Effector memory CD4-positive, alpha-beta T cell (primary cell): ENCODE measurements around the gene CARHSP1.

ENCODE experiments used
- DNase-seq, 3 donors: peaks; one replicate each; pipeline ENCODE4 v3.0.0-alpha.2; 2020
- H3K27ac ChIP-seq: 2 replicates; pipeline ENCODE4 v1.7.0; 2013; ENCODE audit warnings: mild to moderate bottlenecking, low read length, moderate library complexity; ENCODE audit not compliant: insufficient read depth, poor library complexity, severe bottlenecking
- H3K27me3 ChIP-seq: replicated peaks from 2 replicates; pipeline ENCODE4 v1.7.0; 2013; ENCODE audit warnings: mild to moderate bottlenecking, low read length; ENCODE audit not compliant: insufficient read depth, control insufficient read depth, poor library complexity, severe bottlenecking
- H3K36me3 ChIP-seq: 2 replicates; pipeline ENCODE4 v1.7.0; 2013; ENCODE audit warnings: mild to moderate bottlenecking, low read length, moderate library complexity; ENCODE audit not compliant: control insufficient read depth, insufficient read depth
- H3K4me1 ChIP-seq: 2 replicates; pipeline ENCODE4 v1.7.0; 2013; ENCODE audit warnings: low read length, mild to moderate bottlenecking; ENCODE audit not compliant: control insufficient read depth, insufficient read depth, poor library complexity, severe bottlenecking
- H3K4me3 ChIP-seq: 2 replicates; pipeline ENCODE4 v1.7.0; 2013; ENCODE audit warnings: low read length, low read depth, mild to moderate bottlenecking; ENCODE audit not compliant: insufficient read depth, poor library complexity, severe bottlenecking
- H3K9me3 ChIP-seq: 2 replicates; pipeline ENCODE4 v1.7.0; 2013; ENCODE audit warnings: mild to moderate bottlenecking, low read length, moderate library complexity; ENCODE audit not compliant: control insufficient read depth

CARHSP1 gene

DNA sequence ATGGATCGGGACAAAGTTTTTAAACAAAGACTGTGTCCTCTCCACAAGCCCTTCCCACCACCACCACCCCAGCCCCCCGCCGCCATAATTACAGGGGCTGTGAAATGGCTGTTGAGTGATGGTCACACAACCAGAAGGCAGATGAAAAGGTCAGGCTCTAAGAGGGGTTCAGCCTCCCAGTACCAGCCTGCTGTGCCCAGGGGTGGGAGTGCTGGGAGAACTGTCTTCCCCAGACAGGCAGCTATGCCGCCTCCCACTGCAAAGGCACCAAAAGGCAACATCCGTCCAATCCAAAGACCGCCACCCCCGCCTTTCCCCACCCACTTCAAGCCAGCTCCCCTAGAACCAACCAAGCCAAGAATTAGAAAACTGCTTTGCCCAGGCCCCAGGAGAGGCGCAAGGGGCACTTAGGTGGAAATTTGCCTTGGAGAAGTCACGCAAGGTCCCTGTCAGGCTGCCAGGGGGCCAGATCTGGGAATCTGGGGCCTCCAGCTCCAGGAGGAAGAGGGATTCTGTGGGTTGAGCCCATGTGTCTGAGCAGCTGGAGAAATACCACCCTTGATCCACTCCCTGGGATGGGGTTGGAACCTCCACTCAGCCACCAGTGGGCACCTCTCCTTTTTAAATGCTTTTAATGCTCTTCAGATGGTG, 14.4 kb downstream of the CARHSP1 start:
- no peak for DNase-seq
- Histone ChIP-seq H3K27ac (no peak overlapping the region), H3K27me3 (no peaks in the 10 kb centered on the region), H3K4me3 (no peak overlapping the region), H3K4me1 (peaks cover 10% of the 10 kb centered on the region), H3K9me3 (no peaks in the 10 kb centered on the region), H3K36me3 (peaks cover 37% of the 10 kb centered on the region)

DNA sequence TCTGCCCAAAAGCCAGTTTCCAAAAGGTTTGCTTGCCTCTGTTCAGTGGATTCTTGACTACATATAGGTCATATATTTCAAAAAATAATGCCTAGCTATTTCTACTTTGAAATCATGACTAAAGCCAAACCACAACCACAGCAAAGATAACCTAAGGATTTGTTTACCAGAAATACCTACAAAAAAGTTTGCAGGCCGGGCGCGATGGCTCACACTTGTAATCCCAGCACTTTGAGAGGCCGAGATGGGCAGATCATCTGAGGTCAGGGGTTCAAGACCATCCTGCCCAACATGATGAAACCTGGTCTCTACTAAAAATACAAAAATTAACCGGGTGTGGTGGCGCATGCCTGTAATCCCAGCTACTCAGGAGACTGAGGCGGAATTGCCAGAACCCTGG, 15.2 kb downstream of the CARHSP1 start:
- Histone ChIP-seq H3K27me3 (no peaks in the 10 kb centered on the region), H3K36me3 (peaks cover 41% of the 10 kb centered on the region), H3K27ac (no peak overlapping the region), H3K4me3 (no peak overlapping the region), H3K4me1 (peaks cover 10% of the 10 kb centered on the region), H3K9me3 (no peaks in the 10 kb centered on the region)
- DNase-seq: no peak

DNA sequence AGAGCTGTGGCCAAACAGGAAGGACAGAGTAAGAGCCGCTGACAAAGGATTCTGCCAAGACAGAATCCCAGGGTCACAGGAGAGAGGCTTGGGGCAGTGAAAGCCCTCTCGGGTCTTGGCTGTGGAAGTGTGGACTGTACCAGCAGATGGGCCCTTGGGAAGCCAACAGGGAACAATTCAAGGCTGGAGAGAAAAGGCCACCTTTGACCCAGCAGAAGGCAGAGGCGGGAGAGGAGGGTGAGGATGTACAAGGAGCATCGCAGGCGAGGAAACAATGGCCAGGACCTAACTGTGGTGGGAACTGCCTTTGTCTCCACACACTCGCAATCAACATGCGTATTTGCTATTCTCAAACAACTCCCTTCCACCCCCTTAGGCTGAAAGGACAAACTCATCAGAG, 15.7 kb downstream of the CARHSP1 start:
- H3K4me1 ChIP-seq: peaks cover 10% of the 10 kb centered on the region
- H3K27me3 ChIP-seq: no peaks in the 10 kb centered on the region
- H3K9me3 ChIP-seq: no peaks in the 10 kb centered on the region
- DNase-seq: no peak
- H3K27ac ChIP-seq: no peak overlapping the region
- peaks cover 42% of the 10 kb centered on the region for H3K36me3 ChIP-seq
- no peak overlapping the region for H3K4me3 ChIP-seq

DNA sequence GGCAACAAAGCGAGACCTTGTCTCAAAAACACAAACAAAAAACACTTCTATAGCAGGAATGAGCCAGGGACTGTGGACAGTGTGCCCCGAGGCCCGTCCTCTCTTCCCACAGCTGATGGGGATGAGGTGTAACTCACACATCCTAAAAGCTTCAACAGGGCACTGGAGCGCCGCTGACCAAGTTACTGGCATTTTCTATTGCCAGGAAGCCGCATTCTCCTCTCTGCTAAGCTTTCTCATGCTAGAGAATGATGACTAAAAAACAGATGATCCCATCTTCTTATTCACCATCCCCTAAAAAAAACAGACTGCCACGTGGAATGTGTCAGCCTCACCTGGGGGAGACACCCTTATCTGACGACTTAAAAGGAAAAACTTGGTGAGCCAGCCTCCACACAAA, 16.3 kb downstream of the CARHSP1 start:
- Histone ChIP-seq H3K9me3 (no peaks in the 10 kb centered on the region), H3K4me1 (peaks cover 10% of the 10 kb centered on the region), H3K27me3 (no peaks in the 10 kb centered on the region), H3K4me3 (no peak overlapping the region), H3K36me3 (peaks cover 45% of the 10 kb centered on the region), H3K27ac (no peak overlapping the region)
- DNase-seq: no peak

DNA sequence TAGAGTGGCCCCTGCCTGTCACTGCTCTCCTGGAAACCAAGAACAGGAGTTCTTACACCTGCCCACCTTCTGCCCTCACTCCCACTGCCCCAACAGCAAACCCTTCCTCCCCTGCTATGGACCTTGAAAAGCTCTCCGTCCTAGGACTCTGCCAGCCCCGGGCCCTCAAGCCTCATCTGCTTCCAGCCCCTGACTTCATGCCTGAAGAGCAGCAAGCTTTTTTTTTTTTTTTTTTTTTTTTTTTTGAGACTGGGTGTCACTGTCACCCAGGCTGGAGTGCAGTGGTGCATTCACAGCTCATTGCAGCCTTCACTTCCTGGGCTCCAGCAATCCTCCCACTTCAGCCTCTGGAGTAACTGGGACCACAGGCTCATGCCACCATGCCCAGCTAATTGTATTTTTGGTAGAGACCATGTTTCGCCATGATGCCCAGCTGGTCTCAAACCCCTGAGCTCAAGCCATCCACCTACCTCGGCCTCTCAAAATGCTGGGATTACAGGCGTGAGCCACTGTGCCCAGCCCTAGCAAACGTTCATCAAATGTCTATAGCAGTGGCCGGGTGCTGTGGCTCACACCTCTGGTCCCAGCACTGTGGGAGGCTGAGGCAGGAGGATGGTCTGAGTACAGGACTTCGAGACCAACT, 16.9 kb downstream of the CARHSP1 start:
- H3K4me3 ChIP-seq: no peak overlapping the region
- H3K9me3 ChIP-seq: no peaks in the 10 kb centered on the region
- DNase-seq: no peak
- H3K27me3 ChIP-seq: no peaks in the 10 kb centered on the region
- no peak overlapping the region for H3K27ac ChIP-seq
- H3K36me3 ChIP-seq: peaks cover 45% of the 10 kb centered on the region
- peaks cover 9% of the 10 kb centered on the region for H3K4me1 ChIP-seq

DNA sequence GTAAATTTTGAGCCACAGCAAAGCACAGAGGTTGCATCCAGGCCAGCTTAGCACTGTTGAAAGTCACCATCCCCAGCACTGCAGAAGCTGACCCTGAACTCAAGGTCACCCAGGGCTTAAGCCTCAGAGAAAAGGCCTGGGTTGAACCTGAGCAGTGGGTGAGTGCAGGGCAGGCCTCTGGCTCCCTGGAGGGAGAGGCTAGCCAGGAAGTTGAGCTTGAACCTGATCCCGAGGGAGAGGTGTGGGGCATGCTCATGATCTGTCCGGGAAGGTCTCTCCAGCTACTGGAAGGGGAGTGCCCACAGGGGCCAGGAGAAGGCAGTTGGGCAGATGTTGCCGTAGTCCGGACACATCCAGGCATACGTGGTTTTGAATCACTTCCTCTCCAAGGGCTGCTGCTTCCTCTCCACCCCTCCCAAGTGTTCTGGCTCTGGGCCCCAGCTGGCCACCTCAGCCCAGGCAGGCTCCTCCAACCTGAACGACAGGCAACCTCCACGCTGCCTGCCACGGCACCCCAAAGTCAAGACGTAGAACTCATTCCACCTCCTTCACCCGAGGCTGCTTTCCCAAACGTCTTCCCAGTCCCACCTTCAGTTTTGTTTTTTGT, 18.4 kb downstream of the CARHSP1 start:
- Histone ChIP-seq H3K27me3 (no peaks in the 10 kb centered on the region), H3K4me1 (no peaks in the 10 kb centered on the region), H3K4me3 (no peak overlapping the region), H3K9me3 (no peaks in the 10 kb centered on the region), H3K36me3 (peaks cover 38% of the 10 kb centered on the region), H3K27ac (no peak overlapping the region)
- no peak for DNase-seq

DNA sequence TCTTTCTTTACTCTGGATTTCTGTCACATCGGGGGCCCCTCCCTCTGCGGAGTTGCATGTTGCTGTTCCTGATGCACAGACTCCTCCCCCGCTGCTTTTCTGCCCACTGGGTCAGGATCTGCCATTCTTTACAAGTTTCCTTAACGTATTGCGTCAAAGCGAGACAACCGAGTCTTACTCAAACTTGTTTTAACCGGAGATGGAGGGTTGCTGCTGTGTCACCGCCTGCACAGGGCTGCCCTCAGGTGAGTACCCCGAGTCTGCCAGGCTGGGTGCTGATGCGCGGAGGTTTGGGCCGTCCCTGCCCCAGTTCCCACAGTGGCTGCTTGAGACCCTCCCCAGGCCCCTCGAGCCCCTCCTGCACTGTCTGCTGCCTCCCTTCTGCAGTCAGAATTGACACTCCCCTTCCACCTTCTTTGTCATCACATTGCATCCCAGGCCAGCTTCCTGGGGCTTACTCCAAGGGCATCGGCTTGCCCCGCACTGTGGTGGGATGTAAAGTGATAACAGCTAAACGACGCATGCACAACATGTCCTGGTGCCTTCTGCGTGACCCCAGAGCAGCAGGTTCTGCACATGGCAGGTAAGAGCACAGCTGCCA, 19.3 kb downstream of the CARHSP1 start:
- Histone ChIP-seq H3K36me3 (peaks cover 30% of the 10 kb centered on the region), H3K27me3 (no peaks in the 10 kb centered on the region), H3K4me1 (no peaks in the 10 kb centered on the region), H3K9me3 (no peaks in the 10 kb centered on the region), H3K27ac (no peak overlapping the region), H3K4me3 (no peak overlapping the region)
- no peak for DNase-seq

DNA sequence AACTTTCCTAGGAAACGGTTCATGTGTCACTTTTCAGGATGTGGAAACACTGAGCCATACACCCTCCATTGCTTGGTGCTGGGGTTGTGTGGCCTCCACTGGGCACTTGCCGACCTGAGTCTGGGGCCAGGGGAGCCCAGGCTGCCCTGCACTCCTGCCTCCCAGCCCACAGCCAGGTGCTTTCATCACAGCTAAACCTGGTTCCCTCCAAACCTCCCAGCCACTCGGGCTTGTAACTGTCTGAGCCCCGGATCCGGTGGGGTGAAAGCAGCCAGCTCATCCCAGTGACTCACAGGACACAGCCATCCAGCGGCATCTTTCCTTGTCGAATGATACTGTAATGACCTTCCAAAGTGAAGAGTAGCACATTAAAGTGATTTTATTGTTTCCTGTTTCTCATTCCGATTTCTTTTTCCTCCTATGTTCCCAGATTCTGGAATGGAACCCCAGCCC, 19.8 kb downstream of the CARHSP1 start:
- no peak for DNase-seq
- peaks cover 27% of the 10 kb centered on the region for H3K36me3 ChIP-seq
- H3K27me3 ChIP-seq: no peaks in the 10 kb centered on the region
- no peaks in the 10 kb centered on the region for H3K4me1 ChIP-seq
- no peak overlapping the region for H3K27ac ChIP-seq
- H3K4me3 ChIP-seq: no peak overlapping the region
- H3K9me3 ChIP-seq: no peaks in the 10 kb centered on the region

DNA sequence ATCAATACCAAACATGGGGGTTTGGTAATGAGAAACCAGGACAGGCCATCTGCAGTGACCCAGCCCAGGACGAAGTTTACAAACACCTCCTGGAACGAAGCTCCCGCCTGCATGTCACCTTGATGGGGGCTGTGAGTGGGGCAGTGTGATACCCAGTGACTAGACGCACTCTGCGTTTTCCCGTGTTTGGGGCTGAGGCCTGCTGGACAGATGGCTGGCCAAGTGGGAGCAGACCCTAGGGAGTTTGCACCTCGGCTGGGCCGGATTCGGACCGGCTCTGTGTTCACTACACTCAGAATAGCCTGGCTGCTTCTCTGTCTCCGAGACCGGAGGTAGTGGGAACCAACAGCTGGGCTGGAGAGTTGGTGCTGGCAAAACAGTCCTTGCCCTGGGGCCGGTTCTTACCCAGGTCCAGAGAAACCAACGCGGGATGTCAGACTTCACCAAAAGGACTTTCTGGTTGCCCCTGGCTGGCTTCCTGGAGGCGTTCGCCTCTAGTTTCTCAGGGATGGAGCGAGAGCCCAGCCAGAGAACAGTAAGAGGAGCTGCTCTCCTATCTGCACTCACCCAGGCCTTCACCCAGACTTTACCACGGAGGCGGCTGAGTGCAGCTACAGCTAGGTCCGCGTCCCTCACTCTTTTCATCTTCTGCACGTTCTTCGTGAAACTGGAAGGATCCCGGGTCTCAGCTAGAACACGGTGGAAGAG, 20.4 kb downstream of the CARHSP1 start:
- H3K9me3 ChIP-seq: no peaks in the 10 kb centered on the region
- no peak overlapping the region for H3K4me3 ChIP-seq
- no peak overlapping the region for H3K27ac ChIP-seq
- no peaks in the 10 kb centered on the region for H3K27me3 ChIP-seq
- H3K4me1 ChIP-seq: no peaks in the 10 kb centered on the region
- DNase-seq: no peak
- H3K36me3 ChIP-seq: peaks cover 27% of the 10 kb centered on the region
